Aorta (tissue), 5 donors: ENCODE measurements around the gene SHROOM4. TPM values are rescaled to one million over a fixed set of nuclear protein-coding genes. Genes with fewer than 3 reads are reported as not detected.

Experiments used
- ATAC-seq: fragments of 200-7000 bp; cut with Tn5 transposase; one replicate; pipeline ENCODE4 v1.9.1; 2022; ENCODE audit warnings: moderate library complexity; ENCODE audit not compliant: low FRiP score
- DNase-seq, 2 donors: peaks; one replicate each; pipeline ENCODE4 v3.0.0-alpha.2; 2020
- H3K27ac ChIP-seq, 2 donors: one replicate each; pipeline ENCODE4 v1.5.1; 2013; ENCODE audit warnings: low read length in 2 of 2, mild to moderate bottlenecking in 2 of 2, moderate library complexity in 2 of 2, control low read depth in 1 of 2, inconsistent platforms in 1 of 2, low read depth in 1 of 2
- H3K27me3 ChIP-seq, 2 donors: one replicate each; pipeline ENCODE4 v1.6.1; 2013; ENCODE audit warnings: control low read depth in 1 of 2, low read length in 1 of 2, mild to moderate bottlenecking in 1 of 2, moderate library complexity in 1 of 2; ENCODE audit not compliant: insufficient read depth in 2 of 2, control insufficient read depth in 1 of 2
- H3K36me3 ChIP-seq, 2 donors: one replicate each; pipeline ENCODE4 v1.6.1; 2013; ENCODE audit warnings: control low read depth in 1 of 2, low read length in 1 of 2, mild to moderate bottlenecking in 1 of 2; ENCODE audit not compliant: insufficient read depth in 2 of 2, control insufficient read depth in 1 of 2
- H3K4me1 ChIP-seq, 2 donors: one replicate each; pipeline ENCODE4 v1.6.1; 2013; ENCODE audit warnings: low read length in 2 of 2, control low read depth in 1 of 2, mild to moderate bottlenecking in 1 of 2, moderate library complexity in 1 of 2; ENCODE audit not compliant: insufficient read depth in 2 of 2, control insufficient read depth in 1 of 2
- H3K4me3 ChIP-seq, 2 donors: one replicate each; pipeline ENCODE4 v1.5.1; 2013; ENCODE audit warnings: low read length in 2 of 2, control low read depth in 1 of 2, mild to moderate bottlenecking in 1 of 2
- H3K9me3 ChIP-seq: one replicate; pipeline ENCODE4 v1.6.1; 2013; ENCODE audit warnings: mild to moderate bottlenecking, low read length; ENCODE audit not compliant: control insufficient read depth
- WGBS, 2 donors: extraction: QIAGEN DNeasy Blood & Tissue Kit; methylation state at CpG; one replicate each; pipeline ENCODE4 v1.1.7; 2013; 5-methylcytosine and 5-hydroxymethylcytosine counted together
- intact Hi-C, 2 donors: fragments of 100-400 bp; cut with DNase I; formaldehyde crosslinking; loops; one replicate each; pipeline versions ENCODE4 v1.14.2 to v1.15.0; 2022
- polyA plus RNA-seq, 2 donors: library from polyadenylated mRNA; stranded (reverse); fragments of 200-250 nt; gene quantifications; one replicate each; pipeline ENCODE4 v1.2.3, GENCODE V29; 2013
- total RNA-seq, 2 donors: library from RNA; stranded (reverse); fragmentation: NEBNext Ultra II Directional; extraction: Animal tissue kit (Norgen Biotek cat#: 25700); gene quantifications; one replicate each; pipeline ENCODE4 v1.2.1, GENCODE V29; 2021
- donor health status: healthy with polysubstance abuse.
- donor health status: Bipolar disorder and iron deficiency.
- donor health status: DM: no; HTN: no; CAD: no.
- donor health status: DM: no; HTN: no; CAD: no.
- donor health status: DM: yes; HTN: yes; CAD: no.

The SHROOM4 gene
- total and polyA plus RNA-seq, 4 donors, result 0.38 to 16.4 (median 7.5) TPM

DNA sequence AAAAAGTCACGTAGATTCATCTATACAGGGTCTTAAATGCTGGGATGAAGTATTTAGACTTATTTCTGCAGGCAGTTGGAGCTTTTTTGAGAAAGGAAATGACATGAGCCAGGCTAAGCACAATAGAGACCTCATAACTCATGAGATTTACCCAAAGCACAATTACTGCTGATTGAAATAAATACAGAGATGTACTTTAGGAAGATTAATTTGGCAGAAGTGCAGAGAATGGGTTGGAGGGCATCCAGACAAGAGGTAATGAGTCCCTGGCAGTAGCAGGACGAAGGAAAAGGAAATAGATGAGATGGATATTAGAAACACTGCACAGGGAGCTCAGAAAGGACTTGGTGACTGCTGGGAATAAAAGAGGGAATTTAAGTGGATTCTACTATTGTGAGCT, 129.1 kb downstream of the SHROOM4 start:
- WGBS, 2 donors, result 57 to 86% methylated on average over 2 of the region's 2 CpGs
- Histone ChIP-seq H3K9me3 (no peaks in the 10 kb centered on the region), H3K36me3 (no peaks in the 10 kb centered on the region), H3K4me3 (no peak overlapping the region), H3K4me1 (no peaks in the 10 kb centered on the region), H3K27me3 (no peaks in the 10 kb centered on the region), H3K27ac (no peak overlapping the region)
- ATAC-seq (no peak), DNase-seq (no peak)
- intact Hi-C loops, result no loop called here

DNA sequence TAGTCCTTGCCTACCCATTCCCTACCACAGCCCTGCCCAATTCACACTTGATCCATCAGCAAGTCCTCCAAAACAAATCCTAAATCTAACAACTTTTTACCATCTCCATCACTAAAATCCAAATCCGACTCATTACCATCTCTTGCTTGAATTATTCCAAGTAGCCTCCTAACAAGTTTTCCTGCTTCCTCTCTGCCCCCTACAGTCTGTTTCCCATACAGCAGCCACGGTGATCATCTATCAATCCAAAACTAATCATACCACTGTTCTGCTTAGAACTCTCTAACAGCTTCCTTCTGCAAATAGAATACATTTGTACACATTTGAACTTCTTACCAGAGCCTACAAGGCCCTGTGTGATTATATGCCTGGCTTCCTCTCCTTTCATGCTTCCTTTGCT, 133.0 kb downstream of the SHROOM4 start:
- H3K36me3 ChIP-seq, result no peaks in the 10 kb centered on the region
- no peaks in the 10 kb centered on the region for H3K4me1 ChIP-seq
- H3K27me3 ChIP-seq, result no peaks in the 10 kb centered on the region
- ATAC-seq (no peak), DNase-seq (no peak)
- H3K9me3 ChIP-seq, result no peaks in the 10 kb centered on the region
- H3K4me3 ChIP-seq, result no peak overlapping the region
- intact Hi-C loops, result no loop called here
- no peak overlapping the region for H3K27ac ChIP-seq
- 46 to 78% methylated on average over 2 of the region's 2 CpGs for WGBS, 2 donors

DNA sequence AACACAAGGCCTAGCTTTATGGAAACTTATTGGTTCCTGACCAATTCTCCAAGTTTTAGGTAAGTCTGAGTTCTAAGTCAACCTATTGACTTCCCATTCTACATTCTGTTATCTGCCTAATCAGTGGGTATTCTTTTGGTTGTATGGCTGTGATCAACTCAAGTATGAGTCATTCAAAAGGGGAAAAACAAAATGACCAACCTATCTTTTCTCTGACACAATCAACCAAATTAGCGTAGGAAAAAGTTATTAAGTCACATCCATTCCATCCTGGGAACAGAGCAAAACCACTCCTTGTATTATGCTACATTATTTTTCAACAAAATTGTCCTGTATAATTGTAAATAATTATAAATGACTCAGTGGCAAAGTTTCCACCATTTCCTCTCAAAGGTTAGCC, 136.2 kb downstream of the SHROOM4 start:
- intact Hi-C loops, result no loop called here
- no peak for ATAC-seq

DNA sequence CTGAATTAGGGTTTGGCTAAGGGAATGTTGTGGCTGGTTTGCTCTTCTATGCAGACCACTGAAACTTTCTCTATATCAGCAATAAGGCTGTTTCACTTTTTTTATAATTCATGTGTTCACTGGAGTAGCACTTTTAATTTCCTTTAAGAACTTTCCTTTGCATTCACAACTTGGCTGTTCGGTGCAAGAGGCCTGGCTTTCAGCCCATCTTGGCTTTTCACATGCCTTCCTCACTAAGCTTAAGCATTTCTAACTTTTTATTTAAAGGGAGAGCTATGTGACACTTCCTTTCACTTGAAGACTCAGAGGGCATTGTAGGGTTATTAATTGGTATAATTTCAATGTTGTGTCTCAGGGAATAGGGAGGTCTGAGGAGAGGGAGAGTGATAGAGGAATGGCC, 142.3 kb downstream of the SHROOM4 start:
- 8 to 10% methylated on average over 1 of the region's 1 CpG for WGBS, 2 donors
- no peak overlapping the region for H3K27ac ChIP-seq
- intact Hi-C loops, result no loop called here
- H3K9me3 ChIP-seq, result no peaks in the 10 kb centered on the region
- H3K27me3 ChIP-seq, result no peaks in the 10 kb centered on the region
- no peaks in the 10 kb centered on the region for H3K36me3 ChIP-seq
- H3K4me1 ChIP-seq, result peaks cover 0 to 2% of the 10 kb centered on the region in 2 donors
- no peak overlapping the region for H3K4me3 ChIP-seq
- DNase-seq (no peak), ATAC-seq (no peak)

More for the DNA sequence above, 136.2 kb downstream of the SHROOM4 start:
- DNase-seq, result no peak
- no peaks in the 10 kb centered on the region for H3K36me3 ChIP-seq
- H3K9me3 ChIP-seq, result no peaks in the 10 kb centered on the region
- H3K27me3 ChIP-seq, result no peaks in the 10 kb centered on the region
- no peak overlapping the region for H3K27ac ChIP-seq
- no peak overlapping the region for H3K4me3 ChIP-seq
- H3K4me1 ChIP-seq, result no peaks in the 10 kb centered on the region
- 80 to 98% methylated on average over 1 of the region's 1 CpG for WGBS, 2 donors

GRCh38 chrX:50668860-50669259, 145.1 kb downstream of the SHROOM4 start:
- Histone ChIP-seq H3K27me3 (no peaks in the 10 kb centered on the region), H3K36me3 (no peaks in the 10 kb centered on the region), H3K9me3 (no peaks in the 10 kb centered on the region), H3K27ac (no peak overlapping the region), H3K4me1 (peaks cover 0 to 2% of the 10 kb centered on the region in 2 donors), H3K4me3 (no peak overlapping the region)
- no peak for DNase-seq
- intact Hi-C loops, result no loop called here
- no peak for ATAC-seq
- 64 to 95% methylated on average over 1 of the region's 1 CpG for WGBS, 2 donors

DNA sequence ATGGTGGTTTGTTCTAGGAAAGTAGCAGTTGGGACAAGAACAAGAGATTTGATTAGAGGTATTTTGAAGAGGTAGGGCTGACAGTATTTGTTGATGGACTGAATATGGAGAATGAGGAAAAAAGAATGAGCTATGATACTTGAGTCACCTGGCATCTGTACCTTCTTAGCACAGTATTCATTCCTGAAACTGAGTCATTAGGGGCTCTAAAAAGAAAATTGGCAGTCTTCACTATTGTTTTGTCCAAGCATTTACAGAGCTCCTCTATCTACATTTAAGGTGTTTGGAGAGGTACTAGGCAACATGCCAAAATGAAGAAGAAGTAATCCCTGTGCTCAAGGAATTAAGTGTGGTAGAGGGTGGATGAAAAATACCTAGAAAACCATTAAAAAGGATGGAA, 165.8 kb downstream of the SHROOM4 start:
- DNase-seq, result no peak
- Histone ChIP-seq H3K27ac (no peak overlapping the region), H3K27me3 (no peaks in the 10 kb centered on the region), H3K36me3 (no peaks in the 10 kb centered on the region), H3K9me3 (no peaks in the 10 kb centered on the region), H3K4me1 (no peaks in the 10 kb centered on the region), H3K4me3 (no peak overlapping the region)
- intact Hi-C loops, result no loop called here
- ATAC-seq, result no peak

- intact Hi-C loops, result no loop called here
- no peak overlapping the region for H3K27ac ChIP-seq
Measured at GRCh38 chrX:50644496-50644895, 169.5 kb downstream of the SHROOM4 start.

DNA sequence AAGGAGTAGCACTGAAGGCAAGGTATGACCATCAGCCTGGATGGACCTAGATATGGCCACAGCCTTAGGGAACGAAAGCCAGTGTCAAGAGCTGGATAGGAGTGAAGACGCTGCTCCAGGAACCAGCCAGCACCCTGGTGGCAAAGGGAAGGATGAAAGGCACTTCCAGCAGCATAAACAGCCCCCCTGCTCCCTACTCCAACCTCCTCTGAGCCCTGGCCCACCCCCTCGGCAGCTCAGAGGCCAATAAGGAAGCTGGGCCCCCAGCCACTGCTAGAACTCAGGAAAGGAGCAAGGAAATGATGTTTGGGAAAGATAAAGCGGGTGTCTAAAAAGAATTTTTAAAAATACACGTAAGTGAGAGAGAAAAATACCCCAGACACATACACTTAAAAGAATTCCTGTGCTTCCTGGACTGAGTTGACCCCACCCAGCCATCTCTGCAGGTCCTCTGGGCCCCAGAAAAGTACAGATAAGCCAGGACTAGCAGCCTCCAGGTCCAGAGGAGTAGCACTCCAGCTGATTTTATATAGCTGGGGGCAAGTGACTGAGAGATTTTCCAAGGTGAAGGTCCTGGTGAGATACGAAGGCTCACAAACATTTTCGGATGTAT, 170.4 kb downstream of the SHROOM4 start:
- H3K9me3 ChIP-seq, result no peaks in the 10 kb centered on the region
- intact Hi-C loops, result no loop called here
- H3K27ac ChIP-seq, result no peak overlapping the region
- DNase-seq, result no peak
- no peaks in the 10 kb centered on the region for H3K27me3 ChIP-seq
- no peak overlapping the region for H3K4me3 ChIP-seq
- no peaks in the 10 kb centered on the region for H3K36me3 ChIP-seq
- ATAC-seq, result peak; percentile 51
- H3K4me1 ChIP-seq, result no peaks in the 10 kb centered on the region
- 65 to 87% methylated on average over 7 of the region's 7 CpGs for WGBS, 2 donors

More at GRCh38 chrX:50644496-50644895, 169.5 kb downstream of the SHROOM4 start:
- Histone ChIP-seq H3K9me3 (no peaks in the 10 kb centered on the region), H3K4me3 (no peak overlapping the region), H3K4me1 (no peaks in the 10 kb centered on the region), H3K27me3 (no peaks in the 10 kb centered on the region), H3K36me3 (no peaks in the 10 kb centered on the region)
- ATAC-seq (no peak), DNase-seq (no peak)

DNA sequence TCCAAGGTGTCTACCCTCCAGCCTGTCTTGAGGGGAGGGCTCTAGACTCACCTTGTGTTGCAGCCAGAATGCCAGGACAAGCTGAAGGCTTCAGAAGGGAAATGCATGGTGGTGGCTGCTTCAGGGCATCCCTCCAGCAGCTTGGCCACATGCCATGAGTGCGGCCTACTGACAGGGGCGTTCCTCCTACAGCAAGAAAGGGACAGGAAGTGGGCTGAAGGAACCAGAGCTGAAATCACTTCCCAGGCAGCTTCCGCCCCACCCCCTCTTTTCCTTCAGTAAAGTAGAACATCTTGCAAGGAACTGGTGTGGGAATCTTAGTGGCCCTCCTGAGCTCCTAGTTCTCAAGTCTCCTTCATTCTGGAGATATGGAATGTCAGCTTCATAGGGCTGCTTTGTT, 175.9 kb downstream of the SHROOM4 start:
- ATAC-seq (no peak), DNase-seq (peak in 1 of 2 donors; percentile 57)
- H3K27me3 ChIP-seq, result no peaks in the 10 kb centered on the region
- no peaks in the 10 kb centered on the region for H3K4me1 ChIP-seq
- no peaks in the 10 kb centered on the region for H3K9me3 ChIP-seq
- no peak overlapping the region for H3K4me3 ChIP-seq
- H3K27ac ChIP-seq, result no peak overlapping the region
- WGBS, 2 donors, result 59 to 60% methylated on average over 3 of the region's 3 CpGs
- H3K36me3 ChIP-seq, result no peaks in the 10 kb centered on the region
- intact Hi-C loops, result no loop called here
